DOHH2 (cell line): ENCODE data around the gene CAPN10.

Experiments used
- CTCF ChIP-seq: fragments of 200-600 bp; sonication (generic); IDR thresholded peaks from one replicate; pipeline ENCODE4 v1.5.1; 2014; ENCODE audit warnings: antibody characterized with exemption, mild to moderate bottlenecking, low read depth, low read length; ENCODE audit not compliant: poor library complexity, severe bottlenecking
- EZH2phosphoT487 ChIP-seq: fragments of 200-600 bp; sonication (generic); IDR thresholded peaks from 2 replicates; pipeline ENCODE4 v1.6.1; 2017; ENCODE audit warnings: borderline replicate concordance, mild to moderate bottlenecking, antibody characterized with exemption, low read length, moderate library complexity, mixed read lengths

- TF ChIP-seq CTCF = no peak
- TF ChIP-seq EZH2phosphoT487 = no peak
Observed at GRCh38 chr2:240618776-240619175, 32.2 kb downstream of the CAPN10 start.
